BJ (cell line): ENCODE data around the gene NME9. TPM values are rescaled to one million over a fixed set of nuclear protein-coding genes. Genes with fewer than 3 reads are reported as not detected.

Experiments
- CTCF ChIA-PET: fragments of 350-600 bp; formaldehyde crosslinking; extraction: SDS; loops from one replicate; lab custom pipeline; 2021; ENCODE audit warnings: antibody characterized with exemption, inconsistent platforms; lab: Yijun Ruan, JAX
- POLR2A ChIA-PET: fragments of 300-600 bp; sonication (Branson Sonifier 250); formaldehyde crosslinking; extraction: SDS; loops from one replicate; lab custom pipeline; 2021; ENCODE audit warnings: antibody characterized with exemption; lab: Charles Lee
- DNase-seq: peaks from one replicate; pipeline ENCODE4 v3.0.0-alpha.2; 2011; ENCODE audit warnings: low read depth
- H3K27me3 ChIP-seq: 2 replicates; pipeline ENCODE4 v1.6.0; 2011; ENCODE audit warnings: low read length; ENCODE audit not compliant: control insufficient read depth, insufficient read depth
- H3K36me3 ChIP-seq: 2 replicates; pipeline ENCODE4 v1.5.1; 2011; ENCODE audit warnings: low read length; ENCODE audit not compliant: control insufficient read depth, insufficient read depth
- H3K4me3 ChIP-seq: 2 replicates; pipeline ENCODE4 v1.5.1; 2011; ENCODE audit warnings: low read depth, mild to moderate bottlenecking, control low read depth, low read length
- CTCF ChIP-seq: IDR thresholded peaks from 2 replicates; pipeline ENCODE4 v1.5.1; 2011; ENCODE audit warnings: low read depth, mild to moderate bottlenecking, control low read depth, inconsistent platforms, low read length, moderate library complexity; ENCODE audit not compliant: insufficient read depth
- polyA plus RNA-seq: library from polyadenylated mRNA; depleted of rRNA; stranded (reverse); fragments of >200 nt; gene quantifications from 2 replicates; pipeline ENCODE4 v1.2.3, GENCODE V29; 2011

The NME9 gene
- polyA plus RNA-seq, 1 experiment, result not detected

- Histone ChIP-seq H3K27me3 (0 out of 2 replicates have a peak, but pooled peaks cover 6% of the 10 kb centered on the region), H3K4me3 (no peak overlapping the region), H3K36me3 (no peaks in the 10 kb centered on the region)
- no peak for DNase-seq
- peak; percentile 65 for TF ChIP-seq CTCF
- POLR2A ChIA-PET, result no interaction called here
- CTCF ChIA-PET, result interaction anchor here (0.7 to 2.5 kb wide), 17 partner anchors 10 to 258 kb away, joined by 3 to 16 read pairs (median 5); no protein-coding TSS in a partner anchor
Observed at GRCh38 chr3:138332472-138333073, 2.9 kb upstream of the NME9 start.

GRCh38 chr3:138331143-138331894 is 1.7 kb upstream of the NME9 start:
- no peak for DNase-seq
- H3K36me3 ChIP-seq, result no peaks in the 10 kb centered on the region
- ChIA-PET CTCF (interaction anchor here (0.6 to 2.5 kb wide), 17 partner anchors 10 to 584 kb away, joined by 3 to 16 read pairs (median 5); partner anchors contain the start of gene ESYT3), POLR2A (no interaction called here)
- peak; percentile 41; the same call in 1 of the 2 replicates for TF ChIP-seq CTCF
- 0 out of 2 replicates have a peak, but pooled peaks cover 6% of the 10 kb centered on the region for H3K27me3 ChIP-seq
- H3K4me3 ChIP-seq, result no peak overlapping the region

- ChIA-PET CTCF (interaction anchor here (1.0 to 2.5 kb wide), 7 partner anchors 9 to 96 kb away, joined by 3 to 16 read pairs (median 5); no protein-coding TSS in a partner anchor), POLR2A (no interaction called here)
- no peaks in the 10 kb centered on the region for H3K36me3 ChIP-seq
- peak overlapping the region; percentile 52 for H3K4me3 ChIP-seq
- TF ChIP-seq CTCF, result no peak
- no peak for DNase-seq
- H3K27me3 ChIP-seq, result 0 out of 2 replicates have a peak, but pooled peaks cover 3% of the 10 kb centered on the region
Observed at GRCh38 chr3:138329984-138330293, 288 bp upstream of the NME9 start.

GRCh38 chr3:138328341-138328740 is 1.3 kb downstream of the NME9 start:
- H3K36me3 ChIP-seq, result no peaks in the 10 kb centered on the region
- no peaks in the 10 kb centered on the region for H3K27me3 ChIP-seq
- TF ChIP-seq CTCF, result peak; percentile 34; the same call in 1 of the 2 replicates
- ChIA-PET CTCF (interaction anchor here (0.7 to 2.1 kb wide), 15 partner anchors 9 to 588 kb away, joined by 3 to 11 read pairs (median 4); partner anchors contain the start of gene CEP70), POLR2A (no interaction called here)
- DNase-seq, result no peak
- H3K4me3 ChIP-seq, result no peak overlapping the region

GRCh38 chr3:138327831-138328230 is 1.8 kb downstream of the NME9 start:
- ChIA-PET CTCF (interaction anchor here (1.0 to 2.1 kb wide), 8 partner anchors 8 to 588 kb away, joined by 3 to 11 read pairs (median 4); no protein-coding TSS in a partner anchor), POLR2A (no interaction called here)
- DNase-seq, result no peak
- Histone ChIP-seq H3K36me3 (no peaks in the 10 kb centered on the region), H3K4me3 (no peak overlapping the region), H3K27me3 (peaks cover 1% of the 10 kb centered on the region; the same call in 1 of the 2 replicates)
- no peak for TF ChIP-seq CTCF
